Karpas-422 (cell line): ENCODE results near the gene PNMA5. TPM values are rescaled to one million over a fixed set of nuclear protein-coding genes. Genes with fewer than 3 reads are reported as not detected.
A peak's percentile ranks its signal among the peaks of the same experiment; 100 is the strongest.
"Not testable (repeated sequence)": the region's sequence is repeated elsewhere in the genome, so short reads cannot be mapped to it uniquely, and the experiment has no call there.

ENCODE experiments used
- DNase-seq: peaks from one replicate; pipeline ENCODE4 v3.0.0-alpha.2; 2015
- H2AFZ ChIP-seq: fragments of 200-600 bp; sonication (generic); 2 replicates; pipeline ENCODE4 v1.6.1; 2014; ENCODE audit warnings: antibody characterized with exemption, low read length, mixed read lengths
- H3K27ac ChIP-seq: fragments of 200-600 bp; sonication (generic); 2 replicates; pipeline ENCODE4 v1.5.1; 2014; ENCODE audit warnings: mild to moderate bottlenecking, low read length, moderate library complexity
- H3K27me3 ChIP-seq: fragments of 200-600 bp; sonication (generic); 2 replicates; pipeline ENCODE4 v1.6.1; 2014; ENCODE audit warnings: low read length, mixed read lengths
- H3K36me3 ChIP-seq: fragments of 200-600 bp; sonication (generic); 2 replicates; pipeline ENCODE4 v1.6.1; 2014; ENCODE audit warnings: low read length, mixed read lengths; ENCODE audit not compliant: insufficient read depth
- H3K4me1 ChIP-seq: fragments of 200-600 bp; sonication (generic); 2 replicates; pipeline ENCODE4 v1.6.1; 2014; ENCODE audit warnings: mild to moderate bottlenecking, low read length, mixed read lengths
- H3K4me2 ChIP-seq: fragments of 200-600 bp; sonication (generic); 2 replicates; pipeline ENCODE4 v1.6.1; 2014; ENCODE audit warnings: low read length, low read depth, mild to moderate bottlenecking; ENCODE audit not compliant: poor library complexity, severe bottlenecking
- H3K4me3 ChIP-seq: fragments of 200-600 bp; sonication (generic); 2 replicates; pipeline ENCODE4 v1.5.1; 2014; ENCODE audit warnings: mild to moderate bottlenecking, antibody characterized with exemption, low read length, mixed read lengths
- H3K79me2 ChIP-seq: fragments of 200-600 bp; sonication (generic); 2 replicates; pipeline ENCODE4 v1.6.1; 2014; ENCODE audit warnings: mild to moderate bottlenecking, low read length, mixed read lengths
- H3K9ac ChIP-seq: fragments of 200-600 bp; sonication (generic); 2 replicates; pipeline ENCODE4 v1.6.0; 2014; ENCODE audit warnings: low read length
- H3K9me2 ChIP-seq: fragments of 200-600 bp; sonication (generic), shearing (Covaris generic); replicated peaks from 2 replicates; pipeline ENCODE4 v1.6.0; 2014; ENCODE audit warnings: mild to moderate bottlenecking, low read length, moderate library complexity; ENCODE audit not compliant: insufficient read depth
- H3K9me3 ChIP-seq: fragments of 300-700, 200-600 bp; sonication (generic); 2 replicates; pipeline ENCODE4 v1.6.1; 2014; ENCODE audit warnings: low read length, mixed read lengths
- H4K20me1 ChIP-seq: fragments of 200-600 bp; sonication (generic); 2 replicates; pipeline ENCODE4 v1.6.1; 2014; ENCODE audit warnings: mild to moderate bottlenecking, antibody characterized with exemption, low read length, low read depth; ENCODE audit not compliant: insufficient read depth
- total RNA-seq: library from RNA; depleted of rRNA; stranded (reverse); fragments of >200 nt; shearing (Covaris generic); gene quantifications from 2 replicates; pipeline ENCODE4 v1.2.3, GENCODE V29; 2014; ENCODE audit warnings: low replicate concordance; rRNA removed

The PNMA5 gene
- not detected in 2 replicates for total RNA-seq

DNA sequence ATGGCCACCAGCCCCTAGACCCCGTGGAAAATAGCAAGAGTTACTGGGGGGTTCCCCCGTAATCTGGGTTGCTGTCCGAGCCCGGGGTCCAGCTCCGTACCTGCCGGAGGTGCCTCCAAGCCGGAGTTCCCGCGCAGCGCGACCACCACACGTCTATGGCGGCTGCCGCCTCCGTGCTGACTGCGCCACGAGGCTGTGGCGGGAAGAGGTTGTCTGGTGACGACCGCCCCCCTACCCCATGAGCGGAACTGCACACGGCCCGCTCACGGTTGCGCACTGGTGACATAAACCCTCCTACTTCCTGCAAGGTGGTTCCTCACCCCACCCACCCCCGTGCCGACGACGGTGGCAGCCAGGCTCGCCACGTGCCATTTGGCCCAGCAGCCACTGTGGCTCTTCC is at the start of gene PNMA5:
Gene PNMA5, minus strand, starts transcription at position 184 of the 400 bp plus-strand sequence. CDS start 2,518 bp downstream, outside the sequence.
- no peaks in the 10 kb centered on the region for H4K20me1 ChIP-seq
- no peaks in the 10 kb centered on the region for H3K27me3 ChIP-seq
- H3K9ac ChIP-seq: no peak within 1 kb of the TSS
- H2AFZ ChIP-seq: no peak within 1 kb of the TSS
- H3K4me1 ChIP-seq: peaks cover 5% of the 10 kb centered on the region
- H3K9me2 ChIP-seq: no peaks in the 10 kb centered on the region
- H3K79me2 ChIP-seq: no peaks in the 10 kb centered on the region
- no peak for DNase-seq
- H3K4me2 ChIP-seq: no peak within 1 kb of the TSS
- H3K4me3 ChIP-seq: no peak within 1 kb of the TSS
- no peaks in the 10 kb centered on the region for H3K36me3 ChIP-seq
- H3K27ac ChIP-seq: no peak within 1 kb of the TSS
- H3K9me3 ChIP-seq: no peaks in the 10 kb centered on the region

DNA sequence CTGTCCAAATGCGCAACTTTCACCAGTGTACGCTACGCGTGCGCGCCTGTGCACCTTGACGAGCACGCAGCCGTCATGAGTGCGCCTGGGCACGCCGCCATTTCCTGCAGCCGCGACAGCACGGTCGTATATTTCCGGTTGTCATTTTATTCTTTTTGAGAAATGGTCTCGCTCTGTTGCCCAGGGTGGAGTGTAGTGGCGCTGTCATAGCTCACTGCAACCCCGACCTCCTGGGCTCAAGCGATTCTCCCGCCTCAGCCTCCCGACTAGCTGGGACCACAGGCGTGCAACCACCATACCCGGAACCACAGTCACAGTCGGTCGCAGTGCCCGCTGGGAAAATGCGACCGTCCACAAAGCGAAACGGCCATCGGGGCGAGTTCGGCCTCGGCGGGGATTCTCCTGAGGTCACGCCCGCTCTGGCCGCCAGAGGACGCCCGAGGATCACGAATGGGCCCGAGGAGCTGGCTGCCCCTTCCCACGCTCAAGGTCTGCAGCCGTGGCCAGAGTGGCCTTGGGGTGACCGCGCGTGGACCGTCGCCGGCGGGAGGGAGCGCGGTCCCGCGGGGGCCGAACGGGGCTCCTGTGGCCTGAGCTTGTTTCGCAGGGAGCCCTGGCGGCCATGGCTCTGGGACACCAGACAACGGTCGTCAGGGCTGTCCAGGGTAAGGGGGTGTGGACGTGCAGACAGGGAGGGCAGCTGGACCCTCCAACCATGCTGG is 38.6 kb upstream of the PNMA5 start:
- Histone ChIP-seq H3K9ac (peak overlapping the region; percentile 51; the same call in 1 of the 2 replicates), H3K9me2 (no peaks in the 10 kb centered on the region), H3K27ac (no peak overlapping the region), H3K27me3 (no peaks in the 10 kb centered on the region), H3K4me1 (peaks cover 6% of the 10 kb centered on the region; the same call in 1 of the 2 replicates), H3K79me2 (no peaks in the 10 kb centered on the region), H2AFZ (no peak overlapping the region; the same call in 1 of the 2 replicates), H3K4me3 (peak overlapping the region; percentile 59; the same call in 1 of the 2 replicates), H3K4me2 (peak overlapping the region; percentile 61), H4K20me1 (no peaks in the 10 kb centered on the region), H3K36me3 (no peaks in the 10 kb centered on the region), H3K9me3 (no peaks in the 10 kb centered on the region)
- peak; percentile 82 for DNase-seq

DNA sequence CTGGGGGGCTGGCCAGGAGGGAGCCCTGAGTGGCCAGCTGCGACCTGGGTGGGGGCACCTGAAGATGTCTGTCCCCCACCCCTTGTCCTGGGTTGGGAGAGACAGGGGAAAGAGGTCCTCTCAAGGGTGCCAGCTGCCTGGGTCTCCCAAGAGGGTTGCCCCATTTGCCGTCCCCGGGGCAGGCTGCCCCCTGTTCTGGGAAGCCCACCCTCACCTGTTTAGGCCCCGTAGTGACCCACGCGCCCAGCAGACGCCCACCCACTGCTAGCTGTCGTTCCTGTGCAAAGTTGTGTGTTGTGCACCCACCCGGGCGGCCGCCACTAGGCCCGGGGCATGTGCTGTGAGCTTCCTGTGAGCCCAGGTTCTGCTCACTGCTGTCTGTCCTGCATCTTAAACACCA is 36.9 kb upstream of the PNMA5 start:
- Histone ChIP-seq H3K4me1 (peaks cover 6% of the 10 kb centered on the region; the same call in 1 of the 2 replicates), H3K27me3 (no peaks in the 10 kb centered on the region), H3K9me3 (no peaks in the 10 kb centered on the region)

DNA sequence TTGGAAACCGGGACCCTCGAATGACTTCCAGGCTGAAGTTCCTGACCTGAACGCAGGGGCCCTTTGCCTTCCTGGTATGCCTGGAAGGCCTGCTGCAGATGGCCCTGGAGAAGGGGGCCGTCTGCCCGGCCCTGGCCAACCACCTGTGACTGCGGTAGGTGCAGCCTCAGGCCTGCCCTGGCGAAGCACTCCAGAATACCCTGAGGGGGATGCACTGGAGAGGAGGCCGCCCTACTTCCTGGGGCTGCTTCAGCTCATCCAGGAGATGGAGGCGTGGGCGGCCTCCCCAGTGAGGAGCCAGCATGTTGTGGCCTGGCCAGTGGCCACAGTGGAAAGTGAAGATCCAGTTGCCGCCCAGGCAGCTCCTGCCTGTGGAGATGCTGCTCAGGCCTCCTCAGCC is 36.0 kb upstream of the PNMA5 start:
- Histone ChIP-seq H3K27ac (no peak overlapping the region), H3K4me1 (peaks cover 6% of the 10 kb centered on the region; the same call in 1 of the 2 replicates)

More for the DNA sequence above, 36.9 kb upstream of the PNMA5 start:
- H3K79me2 ChIP-seq: no peaks in the 10 kb centered on the region
- H3K9me2 ChIP-seq: no peaks in the 10 kb centered on the region
- no peak overlapping the region for H3K4me3 ChIP-seq
- no peak overlapping the region for H3K4me2 ChIP-seq
- DNase-seq: no peak
- no peak overlapping the region for H2AFZ ChIP-seq
- H3K9ac ChIP-seq: no peak overlapping the region
- no peak overlapping the region for H3K27ac ChIP-seq
- no peaks in the 10 kb centered on the region for H3K36me3 ChIP-seq
- H4K20me1 ChIP-seq: no peaks in the 10 kb centered on the region

DNA sequence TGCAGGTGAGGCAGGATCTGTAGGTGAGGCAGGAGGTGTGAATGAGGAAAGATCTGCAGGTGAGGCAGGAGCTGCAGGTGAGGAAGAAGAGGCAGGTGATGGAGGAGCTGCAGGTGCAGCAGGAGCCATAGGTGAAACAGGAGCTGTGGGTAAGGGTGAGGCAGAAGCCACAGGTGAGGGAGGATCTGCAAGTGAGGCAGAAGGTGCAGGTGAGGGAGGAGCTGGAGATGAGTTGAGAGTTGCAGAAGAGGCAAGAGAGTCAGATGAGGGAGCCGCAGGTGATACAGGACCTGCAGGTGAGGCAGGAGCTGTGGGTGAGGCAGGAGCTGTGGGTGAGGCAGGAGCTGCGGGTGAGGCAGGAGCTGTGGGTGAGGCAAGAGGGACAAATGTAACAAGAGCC is 35.2 kb upstream of the PNMA5 start:
- Histone ChIP-seq H3K79me2 (no peaks in the 10 kb centered on the region), H3K4me3 (no peak overlapping the region), H3K4me1 (peaks cover 6% of the 10 kb centered on the region; the same call in 1 of the 2 replicates), H3K36me3 (no peaks in the 10 kb centered on the region), H2AFZ (no peak overlapping the region), H3K27me3 (no peaks in the 10 kb centered on the region), H3K9me3 (no peaks in the 10 kb centered on the region), H4K20me1 (no peaks in the 10 kb centered on the region), H3K9ac (no peak overlapping the region), H3K27ac (no peak overlapping the region), H3K4me2 (no peak overlapping the region), H3K9me2 (no peaks in the 10 kb centered on the region)
- DNase-seq: no peak

More for the DNA sequence above, 36.0 kb upstream of the PNMA5 start:
- Histone ChIP-seq H3K4me2 (no peak overlapping the region), H3K9me3 (no peaks in the 10 kb centered on the region), H3K9me2 (no peaks in the 10 kb centered on the region), H3K4me3 (no peak overlapping the region), H3K79me2 (no peaks in the 10 kb centered on the region), H2AFZ (no peak overlapping the region), H3K36me3 (no peaks in the 10 kb centered on the region), H3K27me3 (no peaks in the 10 kb centered on the region), H4K20me1 (no peaks in the 10 kb centered on the region), H3K9ac (no peak overlapping the region)
- no peak for DNase-seq

DNA sequence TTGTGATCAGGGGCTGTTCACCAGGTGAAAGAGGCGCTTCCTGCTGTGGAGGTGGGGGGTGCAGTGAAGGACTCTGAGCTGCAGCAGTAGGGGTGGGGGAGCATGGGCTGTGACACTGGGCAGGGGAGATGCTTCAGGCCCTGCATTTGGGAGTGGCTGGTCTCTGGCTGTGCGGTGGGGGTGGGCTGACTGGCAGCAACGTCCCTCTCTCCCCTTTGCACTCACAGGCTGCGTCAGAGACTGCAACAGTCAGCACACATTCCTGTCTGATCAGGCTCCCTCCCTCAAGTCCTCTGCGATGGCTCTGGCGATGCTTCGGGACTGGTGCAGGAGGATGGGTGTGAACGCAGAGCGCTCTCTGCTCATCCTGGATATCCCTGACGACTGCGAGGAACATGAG is 34.6 kb upstream of the PNMA5 start:
- not testable (repeated sequence) for H3K27ac ChIP-seq, H3K36me3 ChIP-seq, H3K9ac ChIP-seq, H3K4me3 ChIP-seq, H3K4me2 ChIP-seq, H2AFZ ChIP-seq, H3K4me1 ChIP-seq, H3K9me2 ChIP-seq, H3K79me2 ChIP-seq, DNase-seq, H3K27me3 ChIP-seq, H4K20me1 ChIP-seq, H3K9me3 ChIP-seq

DNA sequence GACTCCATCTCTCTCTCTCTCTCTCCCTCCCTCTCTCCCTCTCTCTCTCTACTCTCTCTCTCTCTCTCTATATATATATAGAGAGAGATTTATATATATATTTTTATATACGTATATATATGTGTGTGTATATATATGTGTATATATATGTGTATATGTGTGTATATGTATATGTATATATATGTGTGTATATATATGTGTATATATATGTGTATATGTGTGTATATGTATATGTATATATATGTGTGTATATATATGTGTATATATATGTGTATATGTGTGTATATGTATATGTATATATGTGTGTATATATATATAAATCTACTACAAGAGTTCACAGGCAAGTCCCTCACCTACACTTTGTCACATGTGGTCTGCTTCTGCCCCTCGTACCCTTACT is 32.6 kb upstream of the PNMA5 start:
- not testable (repeated sequence) for H3K36me3 ChIP-seq, H3K9ac ChIP-seq, H4K20me1 ChIP-seq, H3K9me3 ChIP-seq, H3K79me2 ChIP-seq, H3K27ac ChIP-seq, DNase-seq, H3K27me3 ChIP-seq, H3K4me1 ChIP-seq, H2AFZ ChIP-seq, H3K9me2 ChIP-seq, H3K4me2 ChIP-seq, H3K4me3 ChIP-seq

DNA sequence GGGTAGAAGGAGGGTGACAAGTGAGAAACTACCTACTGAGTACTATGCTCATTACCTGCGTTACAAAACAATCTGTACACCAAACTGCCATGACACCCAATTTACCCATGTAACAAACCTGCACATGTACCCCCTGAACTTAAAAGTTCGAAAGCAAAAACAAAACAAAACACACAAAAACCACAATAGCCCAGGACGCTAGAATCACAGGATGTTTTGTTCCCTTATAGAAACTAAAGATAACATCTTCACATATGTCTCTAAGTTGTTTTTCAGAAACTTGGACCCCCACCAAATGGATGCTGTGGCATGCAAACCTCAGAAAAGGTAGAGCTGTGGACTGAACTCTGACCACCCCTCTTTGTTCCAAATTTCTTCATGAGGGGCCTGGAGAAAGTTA is 25.2 kb upstream of the PNMA5 start:
- Histone ChIP-seq H3K27ac (no peak overlapping the region), H3K36me3 (no peaks in the 10 kb centered on the region), H3K9me2 (no peaks in the 10 kb centered on the region), H3K79me2 (no peaks in the 10 kb centered on the region), H2AFZ (no peak overlapping the region), H3K4me3 (no peak overlapping the region), H3K9me3 (no peaks in the 10 kb centered on the region), H3K9ac (no peak overlapping the region), H3K27me3 (no peaks in the 10 kb centered on the region), H3K4me2 (no peak overlapping the region), H3K4me1 (no peaks in the 10 kb centered on the region), H4K20me1 (no peaks in the 10 kb centered on the region)
- DNase-seq: no peak
